ENCODE measurements around the gene DNAJC18.
"Not testable (repeated sequence)": the region's sequence is repeated elsewhere in the genome, so short reads cannot be mapped to it uniquely, and the experiment has no call there.

Gene DNAJC18

GRCh38 chr5:139439013-139439903 lies at the start of gene DNAJC18:
Gene DNAJC18 (minus strand): TSS chr5:139439525. CDS start chr5:139439445, 80 bp downstream.
- peak; percentile 75 for DNase-seq (ENCODE audit: extremely low read depth, low read depth)
- TF ChIP-seq CTCF (IDR thresholded peaks at IDR 0.05; ENCODE audit: low read depth, low read length): no peak

GRCh38 chr5:139488260-139488659 lies 48.9 kb upstream of the DNAJC18 start:
- no peak for DNase-seq (ENCODE audit: extremely low read depth, low read depth)
- TF ChIP-seq CTCF (IDR thresholded peaks at IDR 0.05; ENCODE audit: low read depth, low read length): no peak

- no peak for DNase-seq (ENCODE audit: extremely low read depth, low read depth)
- TF ChIP-seq CTCF (IDR thresholded peaks at IDR 0.05; ENCODE audit: low read depth, low read length): no peak
Observed at GRCh38 chr5:139486201-139486600, 46.9 kb upstream of the DNAJC18 start.

GRCh38 chr5:139482890-139483208 lies 43.5 kb upstream of the DNAJC18 start:
- not testable (repeated sequence) for DNase-seq (ENCODE audit: extremely low read depth, low read depth)

GRCh38 chr5:139482050-139482889 lies 42.9 kb upstream of the DNAJC18 start, which contains the start of gene STING1:
Gene STING1 (minus strand): TSS chr5:139482758. CDS start chr5:139481704, 1,054 bp downstream.
- DNase-seq (ENCODE audit: extremely low read depth, low read depth): peak; percentile 95

GRCh38 chr5:139481580-139482049 lies 42.3 kb upstream of the DNAJC18 start:
- DNase-seq (ENCODE audit: extremely low read depth, low read depth): no peak
- peak; percentile 47 for TF ChIP-seq CTCF (IDR thresholded peaks at IDR 0.05; ENCODE audit: low read depth, low read length)

More at GRCh38 chr5:139482050-139482889, 42.9 kb upstream of the DNAJC18 start, which contains the start of gene STING1:
- TF ChIP-seq CTCF (IDR thresholded peaks at IDR 0.05; ENCODE audit: low read depth, low read length): no peak

- no peak for DNase-seq (ENCODE audit: extremely low read depth, low read depth)
- TF ChIP-seq CTCF (IDR thresholded peaks at IDR 0.05; ENCODE audit: low read depth, low read length): no peak
Observed at GRCh38 chr5:139481122-139481533, 41.8 kb upstream of the DNAJC18 start.

- not testable (repeated sequence) for DNase-seq (ENCODE audit: extremely low read depth, low read depth)
Observed at GRCh38 chr5:139479729-139480128, 40.4 kb upstream of the DNAJC18 start.

GRCh38 chr5:139478657-139479423 lies 39.5 kb upstream of the DNAJC18 start:
- DNase-seq (ENCODE audit: extremely low read depth, low read depth): not testable (repeated sequence)
